Esophagus muscularis mucosa (tissue), 4 donors: ENCODE results near the gene KREMEN1. TPM values are rescaled to one million over a fixed set of nuclear protein-coding genes. Genes with fewer than 3 reads are reported as not detected.

Experiments used
- DNase-seq: peaks from one replicate; pipeline ENCODE4 v3.0.0-alpha.2; 2017; ENCODE audit errors: extremely low spot score
- H3K27ac ChIP-seq, 4 donors: fragments of 200-600 bp; sonication (generic); replicated peaks in 1 of 4; 1 replicate in 3 of 4; 2 replicates in 1 of 4; pipeline ENCODE4 v1.5.1; 2016 to 2019; ENCODE audit warnings: mild to moderate bottlenecking in 1 of 4
- H3K27me3 ChIP-seq, 4 donors: fragments of 200-600 bp; sonication (generic); one replicate each; pipeline versions ENCODE4 v1.5.1 to v1.6.0; 2016 to 2019
- H3K36me3 ChIP-seq, 4 donors: fragments of 200-600 bp; sonication (generic); one replicate each; pipeline ENCODE4 v1.5.1; 2016 to 2019
- H3K4me1 ChIP-seq, 4 donors: fragments of 200-600 bp; sonication (generic); one replicate each; pipeline ENCODE4 v1.5.1; 2016 to 2019
- H3K4me3 ChIP-seq, 4 donors: fragments of 200-600 bp; sonication (generic); 1 replicate in 2 of 4; 2 replicates in 2 of 4; pipeline ENCODE4 v1.5.1; 2016 to 2019; ENCODE audit warnings: mild to moderate bottlenecking in 4 of 4, moderate library complexity in 1 of 4
- H3K9me3 ChIP-seq, 4 donors: fragments of 200-600 bp; sonication (generic); 1 replicate in 3 of 4; 2 replicates in 1 of 4; pipeline ENCODE4 v1.5.1; 2016 to 2019
- EP300 ChIP-seq: sonication (generic); formaldehyde crosslinking; IDR thresholded peaks from one replicate; pipeline ENCODE4 v1.6.1; 2017; ENCODE audit warnings: antibody characterized with exemption
- POLR2A ChIP-seq: fragments of 450-650 bp; IDR thresholded peaks from one replicate; pipeline ENCODE4 v1.6.1; 2017; ENCODE audit warnings: antibody characterized with exemption, moderate library complexity, mild to moderate bottlenecking, low read depth
- POLR2AphosphoS5 ChIP-seq, 2 donors: sonication (generic); formaldehyde crosslinking; IDR thresholded peaks; one replicate each; pipeline ENCODE4 v1.6.1; 2017; ENCODE audit warnings: antibody characterized with exemption in 2 of 2
- WGBS: methylation state at CpG from one replicate; pipeline ENCODE4 v1.1.5; 2018; 5-methylcytosine and 5-hydroxymethylcytosine counted together
- intact Hi-C: fragments of 100-400 bp; cut with DNase I; formaldehyde crosslinking; loops from one replicate; pipeline ENCODE4 v1.15.1; 2023
- total RNA-seq, 4 donors: library from RNA; depleted of rRNA; stranded (reverse); fragments of >200 nt; gene quantifications; one replicate each; pipeline versions ENCODE4 v1.1.0 to v1.2.1, GENCODE V29; 2016
- TF ChIP-seq, protein P1 (sequence below), 3 experiments: fragments of 200-600 bp in 2 of 3; fragments of 450-650 bp in 1 of 3; sonication (generic) in 2 of 3; IDR thresholded peaks; one replicate each; pipeline ENCODE4 v1.5.1; 2017 to 2019; ENCODE audit warnings: antibody characterized with exemption in 3 of 3, mild to moderate bottlenecking in 2 of 3, moderate library complexity in 1 of 3

Gene KREMEN1
- total RNA-seq, 4 donors from 2014 or later = 8.7 to 14.6 (median 12.4) TPM

DNA sequence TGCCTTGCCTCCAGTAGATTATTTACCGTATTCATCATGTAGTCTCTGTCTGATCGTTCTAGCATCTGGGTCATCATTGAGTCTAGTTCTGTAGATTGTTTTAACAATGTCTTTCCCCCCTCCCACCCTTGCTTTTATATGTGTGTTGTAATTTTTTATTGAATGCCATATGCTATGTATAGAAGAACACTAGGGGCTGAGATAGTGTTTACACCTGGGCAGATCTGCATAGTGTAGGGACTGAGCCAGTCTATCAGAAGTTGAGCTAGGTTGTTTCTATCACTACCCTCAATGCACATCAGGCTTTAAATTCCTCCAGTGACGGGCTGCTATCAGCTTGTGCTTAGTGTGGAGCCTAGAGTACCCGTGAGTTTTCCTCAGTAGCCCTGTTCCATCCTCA, 61.6 kb downstream of the KREMEN1 start:
- 98% methylated on average over 4 of the region's 4 CpGs for WGBS
- H3K27me3 ChIP-seq = no peaks in the 10 kb centered on the region
- H3K27ac ChIP-seq = no peak overlapping the region
- TF ChIP-seq, protein P1, sequence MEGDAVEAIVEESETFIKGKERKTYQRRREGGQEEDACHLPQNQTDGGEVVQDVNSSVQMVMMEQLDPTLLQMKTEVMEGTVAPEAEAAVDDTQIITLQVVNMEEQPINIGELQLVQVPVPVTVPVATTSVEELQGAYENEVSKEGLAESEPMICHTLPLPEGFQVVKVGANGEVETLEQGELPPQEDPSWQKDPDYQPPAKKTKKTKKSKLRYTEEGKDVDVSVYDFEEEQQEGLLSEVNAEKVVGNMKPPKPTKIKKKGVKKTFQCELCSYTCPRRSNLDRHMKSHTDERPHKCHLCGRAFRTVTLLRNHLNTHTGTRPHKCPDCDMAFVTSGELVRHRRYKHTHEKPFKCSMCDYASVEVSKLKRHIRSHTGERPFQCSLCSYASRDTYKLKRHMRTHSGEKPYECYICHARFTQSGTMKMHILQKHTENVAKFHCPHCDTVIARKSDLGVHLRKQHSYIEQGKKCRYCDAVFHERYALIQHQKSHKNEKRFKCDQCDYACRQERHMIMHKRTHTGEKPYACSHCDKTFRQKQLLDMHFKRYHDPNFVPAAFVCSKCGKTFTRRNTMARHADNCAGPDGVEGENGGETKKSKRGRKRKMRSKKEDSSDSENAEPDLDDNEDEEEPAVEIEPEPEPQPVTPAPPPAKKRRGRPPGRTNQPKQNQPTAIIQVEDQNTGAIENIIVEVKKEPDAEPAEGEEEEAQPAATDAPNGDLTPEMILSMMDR (IDR thresholded peaks at IDR 0.05) = no peak
- TF ChIP-seq EP300 = no peak
- TF ChIP-seq POLR2AphosphoS5 (IDR thresholded peaks at IDR 0.05) = no peak
- TF ChIP-seq POLR2A = no peak
- no peaks in the 10 kb centered on the region for H3K9me3 ChIP-seq
- no peak for DNase-seq
- H3K4me3 ChIP-seq = no peak overlapping the region
- H3K36me3 ChIP-seq = peaks cover 11 to 59% (median 40%) of the 10 kb centered on the region in 4 donors
- intact Hi-C loops = no loop called here
- H3K4me1 ChIP-seq = no peaks in the 10 kb centered on the region

DNA sequence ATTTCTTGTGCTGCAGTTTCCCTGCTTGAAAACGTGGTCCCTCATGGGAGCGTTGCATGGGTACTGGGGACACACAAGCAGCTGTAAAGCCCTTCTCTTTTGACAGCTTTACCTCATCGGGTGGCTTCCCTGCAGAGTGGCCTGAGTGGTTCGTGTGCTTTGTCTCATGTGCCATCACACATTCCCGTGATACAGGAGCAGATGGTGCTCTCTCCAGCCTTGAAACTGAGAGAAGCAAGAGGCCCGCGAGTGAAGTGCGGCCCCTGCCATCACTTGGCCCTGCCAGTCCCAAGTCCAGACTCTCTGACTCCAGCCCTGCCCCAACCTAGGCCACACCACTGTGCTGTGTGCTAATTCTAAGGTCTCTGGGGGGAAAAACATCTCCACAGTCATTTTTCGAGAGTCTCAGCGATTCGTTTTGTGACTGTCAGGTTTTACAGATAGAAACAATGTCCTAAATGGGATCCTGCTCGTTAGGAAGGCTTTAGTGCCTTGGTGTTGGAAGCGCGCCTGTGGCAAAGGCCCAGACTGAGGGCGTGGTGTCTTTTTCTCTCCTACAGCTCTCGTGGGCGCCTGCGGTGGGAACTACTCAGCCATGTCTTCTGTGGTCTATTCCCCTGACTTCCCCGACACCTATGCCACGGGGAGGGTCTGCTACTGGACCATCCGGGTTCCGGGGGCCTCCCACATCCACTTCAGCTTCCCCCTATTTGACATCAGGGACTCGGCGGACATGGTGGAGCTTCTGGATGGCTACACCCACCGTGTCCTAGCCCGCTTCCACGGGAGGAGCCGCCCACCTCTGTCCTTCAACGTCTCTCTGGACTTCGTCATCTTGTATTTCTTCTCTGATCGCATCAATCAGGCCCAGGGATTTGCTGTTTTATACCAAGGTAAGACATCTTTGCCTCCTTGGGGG, 64.2 kb downstream of the KREMEN1 start:
- H3K27me3 ChIP-seq = no peaks in the 10 kb centered on the region
- no peak for DNase-seq
- H3K4me1 ChIP-seq = peaks cover 0 to 6% (median 0%) of the 10 kb centered on the region in 4 donors
- peaks cover 13 to 83% (median 63%) of the 10 kb centered on the region in 4 donors for H3K36me3 ChIP-seq
- no peak overlapping the region for H3K4me3 ChIP-seq
- H3K27ac ChIP-seq = no peak overlapping the region
- TF ChIP-seq POLR2A (no peak), POLR2AphosphoS5 (IDR thresholded peaks at IDR 0.05) (no peak), EP300 (no peak)
- TF ChIP-seq, protein P1 (IDR thresholded peaks at IDR 0.05) = no peak
- intact Hi-C loops = no loop called here
- no peaks in the 10 kb centered on the region for H3K9me3 ChIP-seq
- 90% methylated on average over 31 of the region's 31 CpGs for WGBS

DNA sequence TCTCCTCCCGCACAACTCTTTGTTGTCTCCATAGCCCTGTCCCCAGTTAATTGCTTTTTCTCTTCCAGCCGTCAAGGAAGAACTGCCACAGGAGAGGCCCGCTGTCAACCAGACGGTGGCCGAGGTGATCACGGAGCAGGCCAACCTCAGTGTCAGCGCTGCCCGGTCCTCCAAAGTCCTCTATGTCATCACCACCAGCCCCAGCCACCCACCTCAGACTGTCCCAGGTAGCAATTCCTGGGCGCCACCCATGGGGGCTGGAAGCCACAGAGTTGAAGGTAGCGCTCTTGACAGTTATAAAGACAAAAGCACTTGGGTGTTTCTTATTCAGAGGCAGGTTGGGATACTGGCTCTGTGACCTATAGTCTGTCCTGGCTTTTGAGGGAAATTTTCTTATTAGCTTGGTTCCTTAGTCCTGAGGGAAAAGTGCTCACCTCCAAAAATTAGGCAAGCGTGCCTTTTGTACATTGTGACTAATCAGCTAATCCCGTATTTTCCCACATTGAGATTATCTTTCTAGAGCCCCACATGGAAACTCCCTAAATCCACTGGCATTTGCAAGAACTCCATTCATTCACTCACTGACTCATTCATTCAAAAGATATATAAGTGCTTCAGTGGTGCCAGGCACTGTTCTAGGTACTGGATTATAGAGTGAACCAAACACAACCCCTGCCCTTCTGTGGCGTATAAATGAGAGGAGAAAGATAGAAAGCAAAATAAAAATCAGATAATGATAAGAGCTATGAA, 65.9 kb downstream of the KREMEN1 start:
- no peak overlapping the region for H3K4me3 ChIP-seq
- 97% methylated on average over 13 of the region's 13 CpGs for WGBS
- H3K27ac ChIP-seq = no peak overlapping the region
- intact Hi-C loops = no loop called here
- TF ChIP-seq EP300 (no peak), POLR2A (no peak), POLR2AphosphoS5 (IDR thresholded peaks at IDR 0.05) (no peak)
- TF ChIP-seq, protein P1 (IDR thresholded peaks at IDR 0.05) = no peak
- H3K36me3 ChIP-seq = peaks cover 20 to 91% (median 69%) of the 10 kb centered on the region in 4 donors
- H3K27me3 ChIP-seq = no peaks in the 10 kb centered on the region
- peaks cover 0 to 6% (median 0%) of the 10 kb centered on the region in 4 donors for H3K4me1 ChIP-seq
- no peak for DNase-seq
- H3K9me3 ChIP-seq = no peaks in the 10 kb centered on the region

DNA sequence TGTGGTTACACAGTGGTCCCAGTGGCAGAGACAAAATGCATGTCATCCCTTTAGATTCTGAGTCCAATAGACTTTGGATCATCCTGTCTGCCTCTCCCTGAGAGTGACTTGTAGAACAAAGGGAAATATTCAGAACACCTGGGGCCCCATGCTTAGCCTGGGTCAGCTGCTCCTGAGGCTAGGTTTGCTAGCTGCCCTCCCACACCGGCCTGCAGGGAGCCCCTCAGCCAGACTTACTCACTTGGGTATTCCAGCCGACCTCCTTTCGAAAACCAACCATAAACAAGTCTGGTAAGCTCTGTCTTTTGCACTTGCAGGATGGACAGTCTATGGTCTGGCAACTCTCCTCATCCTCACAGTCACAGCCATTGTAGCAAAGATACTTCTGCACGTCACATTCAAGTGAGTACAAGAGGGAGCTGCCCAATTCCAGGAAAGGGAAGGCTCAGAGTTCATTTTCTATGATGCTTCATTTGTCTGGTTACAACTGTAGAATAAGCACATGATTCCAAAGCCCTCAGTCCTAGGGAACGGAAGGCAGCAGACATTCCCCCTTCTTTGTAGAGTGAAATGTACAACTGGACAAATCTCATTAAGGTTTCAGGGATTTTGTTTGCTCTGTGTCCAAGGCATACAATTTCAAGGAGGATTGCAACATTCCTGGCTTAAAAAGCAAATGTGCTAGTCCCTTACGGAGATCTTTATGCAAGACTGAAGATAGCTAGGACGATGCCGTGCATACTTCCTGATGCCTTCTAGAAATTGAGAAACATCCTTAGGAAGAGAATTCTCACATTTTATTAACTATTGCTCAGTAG, 67.3 kb downstream of the KREMEN1 start:
- Histone ChIP-seq H3K36me3 (peaks cover 20 to 92% (median 76%) of the 10 kb centered on the region in 4 donors), H3K27ac (no peak overlapping the region), H3K4me3 (no peak overlapping the region), H3K27me3 (no peaks in the 10 kb centered on the region), H3K9me3 (no peaks in the 10 kb centered on the region), H3K4me1 (peaks cover 0 to 6% (median 0%) of the 10 kb centered on the region in 4 donors)
- 72% methylated on average over 8 of the region's 8 CpGs for WGBS
- no peak for DNase-seq
- intact Hi-C loops = no loop called here
- no peak for TF ChIP-seq EP300
- no peak for TF ChIP-seq POLR2AphosphoS5 (IDR thresholded peaks at IDR 0.05)
